HG03175 (cell line): Measurements from ENCODE around the gene YARS1.

Experiments
- ATAC-seq: cut with Tn5 transposase; IDR thresholded peaks from one replicate; pipeline ENCODE4 v1.9.1; 2021; ENCODE audit warnings: mild to moderate bottlenecking, moderate library complexity; ENCODE audit not compliant: unreplicated experiment

YARS1 gene

GRCh38 chr1:32748926-32749325 lies 68.2 kb downstream of the YARS1 start:
- ATAC-seq: no peak

GRCh38 chr1:32748348-32748747 lies 68.8 kb downstream of the YARS1 start:
- ATAC-seq: no peak

- no peak for ATAC-seq
These were observed 71.0 kb downstream of the YARS1 start for GRCh38 chr1:32746130-32746529.

- ATAC-seq: no peak
These were observed 73.1 kb downstream of the YARS1 start for GRCh38 chr1:32744071-32744425.

GRCh38 chr1:32743380-32744070 lies 73.6 kb downstream of the YARS1 start:
- ATAC-seq: no peak

GRCh38 chr1:32742956-32743355 lies 74.2 kb downstream of the YARS1 start:
- no peak for ATAC-seq

- no peak for ATAC-seq
These were observed 74.8 kb downstream of the YARS1 start for GRCh38 chr1:32742199-32742947.

GRCh38 chr1:32741413-32742198 lies 75.6 kb downstream of the YARS1 start:
- ATAC-seq: no peak

- no peak for ATAC-seq
These were observed 76.1 kb downstream of the YARS1 start for GRCh38 chr1:32741059-32741412.

GRCh38 chr1:32736812-32737791 lies 80.1 kb downstream of the YARS1 start:
- no peak for ATAC-seq

GRCh38 chr1:32733582-32734321 lies 83.4 kb downstream of the YARS1 start:
- no peak for ATAC-seq

- no peak for ATAC-seq
These were observed 87.7 kb downstream of the YARS1 start for GRCh38 chr1:32729254-32730046.

GRCh38 chr1:32728413-32729077 lies 88.6 kb downstream of the YARS1 start:
- no peak for ATAC-seq

GRCh38 chr1:32727876-32728275 lies 89.3 kb downstream of the YARS1 start:
- ATAC-seq: no peak

- ATAC-seq: no peak
These were observed 91.6 kb downstream of the YARS1 start for GRCh38 chr1:32725615-32725982.
